AML-193 (cell line): ENCODE measurements around the gene KMT2E.
"Not testable (repeated sequence)": the region's sequence is repeated elsewhere in the genome, so short reads cannot be mapped to it uniquely, and the experiment has no call there.

ENCODE experiments used
- DNase-seq, 2 experiments: peaks; one replicate each; lab custom pipeline; 2025; lab: John Stamatoyannopoulos, UW

The KMT2E gene

GRCh38 chr7:105028004-105028403, 14.0 kb downstream of the KMT2E start:
- no peak for DNase-seq

DNA sequence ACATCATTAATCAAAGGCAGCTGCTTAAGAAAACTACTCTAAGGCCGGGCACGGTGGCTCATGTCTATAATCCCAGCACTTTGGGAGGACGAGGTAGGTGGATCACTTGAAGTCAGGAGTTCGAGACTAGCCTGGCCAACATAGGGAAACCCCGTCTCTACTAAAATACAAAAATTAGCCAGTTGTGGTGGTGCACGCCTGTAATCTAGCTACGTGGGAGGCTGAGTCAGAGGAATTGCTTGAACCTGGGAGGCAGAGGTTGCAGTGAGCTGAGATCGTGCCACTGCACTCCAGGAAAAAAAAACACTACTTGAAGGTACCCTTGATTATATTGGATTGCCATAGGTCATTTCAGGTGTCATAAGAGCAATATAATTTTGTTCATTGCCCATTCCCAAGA, 14.9 kb downstream of the KMT2E start:
- DNase-seq: not testable (repeated sequence)

GRCh38 chr7:105030447-105030846, 16.4 kb downstream of the KMT2E start:
- no peak for DNase-seq

- DNase-seq: no peak
Measured at GRCh38 chr7:105032553-105033214, 18.7 kb downstream of the KMT2E start.

DNA sequence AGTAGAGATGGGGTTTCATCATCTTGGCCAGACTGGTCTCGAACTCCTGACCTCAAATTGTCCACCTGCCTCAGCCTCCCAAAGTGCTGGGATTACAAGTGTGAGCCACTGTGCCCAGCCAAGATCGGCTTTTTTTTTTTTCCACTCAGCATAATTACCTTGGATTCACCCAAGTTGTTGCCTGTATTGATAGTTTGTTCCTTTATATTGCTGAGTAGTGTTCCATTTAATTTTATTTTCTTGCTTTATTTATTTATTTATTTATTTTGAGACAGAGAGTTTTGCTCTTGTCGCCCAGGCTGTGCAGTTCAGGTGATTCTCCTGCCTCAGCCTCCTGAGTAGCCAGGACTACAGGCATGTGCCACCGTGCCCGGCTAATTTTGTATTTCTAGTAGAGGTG, 21.3 kb downstream of the KMT2E start:
- DNase-seq: no peak

GRCh38 chr7:105036217-105037168, 22.5 kb downstream of the KMT2E start:
- DNase-seq: no peak

- no peak for DNase-seq
Measured at GRCh38 chr7:105037319-105037718, 23.3 kb downstream of the KMT2E start.

- DNase-seq: no peak
Measured at GRCh38 chr7:105044449-105045070, 30.6 kb downstream of the KMT2E start.

GRCh38 chr7:105046414-105046813, 32.4 kb downstream of the KMT2E start:
- DNase-seq: no peak

DNA sequence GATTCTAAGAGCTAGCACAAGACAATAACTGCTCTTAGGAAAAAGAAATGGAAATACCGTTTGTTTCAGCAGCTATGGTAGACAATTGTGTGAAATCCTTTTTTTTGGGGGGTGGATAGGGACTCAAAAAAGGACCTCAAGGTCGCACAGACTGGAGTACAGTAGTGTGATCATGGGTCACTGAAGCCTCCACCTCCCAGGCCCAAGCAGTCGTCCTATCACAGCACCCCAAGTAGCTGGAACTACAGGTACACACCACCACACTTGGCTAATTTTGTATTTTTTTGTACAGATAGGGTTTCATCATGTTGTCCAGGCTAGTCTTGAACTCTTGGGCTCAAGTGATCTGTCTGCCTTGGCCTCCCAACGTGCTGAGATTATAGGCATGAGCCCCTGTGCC, 33.9 kb downstream of the KMT2E start:
- DNase-seq: no peak

GRCh38 chr7:105050493-105050892, 36.5 kb downstream of the KMT2E start:
- no peak for DNase-seq

DNA sequence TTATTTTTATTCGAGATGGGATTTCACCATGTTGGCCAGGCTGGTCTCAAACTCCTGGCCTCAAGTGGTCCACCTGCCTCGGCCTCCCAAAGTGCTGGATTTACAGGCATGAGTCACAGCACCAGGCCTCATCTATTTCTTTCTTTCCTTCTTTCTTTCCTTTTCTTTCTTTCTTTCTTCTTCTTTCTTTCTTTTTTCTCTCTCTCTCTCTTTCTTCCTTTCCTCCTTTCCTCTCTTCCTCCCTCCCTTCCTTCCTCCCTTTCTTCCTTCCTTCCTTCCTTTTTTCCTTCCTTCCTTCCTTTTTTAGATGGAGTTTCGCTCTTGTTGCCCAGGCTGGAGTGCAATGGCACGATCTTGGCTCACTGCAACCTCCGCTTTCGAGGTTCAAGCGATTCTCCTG, 36.9 kb downstream of the KMT2E start:
- DNase-seq: not testable (repeated sequence)

GRCh38 chr7:105055084-105055483, 41.1 kb downstream of the KMT2E start:
- no peak for DNase-seq

DNA sequence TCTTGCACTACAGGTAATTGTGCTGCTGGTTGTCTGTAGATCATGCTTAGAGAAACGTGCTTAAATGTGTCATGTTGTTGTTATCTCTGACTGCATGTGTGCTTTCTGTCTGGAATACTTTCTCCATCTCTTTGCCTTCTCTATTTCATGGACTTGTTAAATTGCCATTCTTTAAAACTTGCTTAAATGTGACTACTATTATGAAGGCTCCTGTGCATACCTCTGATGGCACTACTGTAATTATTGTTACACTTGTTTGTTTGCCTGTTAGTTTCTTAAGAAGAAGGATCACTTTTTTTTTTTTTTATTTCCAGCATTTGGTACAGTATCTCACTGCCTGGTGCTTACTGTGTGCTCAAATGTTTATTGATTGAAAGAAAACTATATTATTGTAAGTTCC, 41.6 kb downstream of the KMT2E start:
- DNase-seq: no peak

DNA sequence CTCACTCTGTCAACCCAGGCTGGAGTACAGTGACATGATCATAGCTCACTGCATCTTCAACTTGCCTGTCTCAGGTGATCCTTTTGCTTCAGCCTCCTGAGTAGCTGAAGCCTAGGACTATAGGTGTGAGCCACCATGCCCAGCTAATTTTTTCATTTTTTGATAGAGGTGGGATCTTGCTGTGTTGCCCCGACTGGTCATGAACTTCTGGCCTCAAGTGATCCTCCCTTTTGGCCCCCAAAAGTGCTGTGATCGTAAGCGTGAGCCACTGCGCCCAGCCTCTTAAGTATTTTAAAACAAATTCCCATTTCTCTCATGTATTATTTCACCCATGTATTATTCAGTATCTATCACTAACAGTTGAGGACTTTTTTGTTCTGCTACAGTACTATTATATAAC, 43.5 kb downstream of the KMT2E start:
- DNase-seq: no peak

- DNase-seq: no peak
Measured at GRCh38 chr7:105060437-105060836, 46.4 kb downstream of the KMT2E start.

DNA sequence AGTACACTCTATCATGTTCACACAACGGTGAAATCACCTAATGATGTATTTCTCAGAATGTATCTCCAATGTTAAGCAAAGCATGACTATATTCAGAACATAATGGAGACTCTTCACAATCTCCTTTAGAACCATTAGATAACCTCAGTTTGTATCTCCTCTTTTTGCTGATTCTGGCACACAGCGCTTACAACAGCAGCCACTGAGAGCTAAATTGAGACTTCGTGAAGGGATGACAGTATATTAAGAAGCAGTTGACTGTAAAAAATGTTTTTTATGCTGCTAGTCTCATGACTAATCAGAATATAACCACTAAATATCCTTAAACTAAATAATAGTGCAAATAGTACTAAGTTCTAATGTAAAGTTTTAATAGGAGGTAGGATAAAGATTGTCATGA, 46.9 kb downstream of the KMT2E start:
- no peak for DNase-seq

DNA sequence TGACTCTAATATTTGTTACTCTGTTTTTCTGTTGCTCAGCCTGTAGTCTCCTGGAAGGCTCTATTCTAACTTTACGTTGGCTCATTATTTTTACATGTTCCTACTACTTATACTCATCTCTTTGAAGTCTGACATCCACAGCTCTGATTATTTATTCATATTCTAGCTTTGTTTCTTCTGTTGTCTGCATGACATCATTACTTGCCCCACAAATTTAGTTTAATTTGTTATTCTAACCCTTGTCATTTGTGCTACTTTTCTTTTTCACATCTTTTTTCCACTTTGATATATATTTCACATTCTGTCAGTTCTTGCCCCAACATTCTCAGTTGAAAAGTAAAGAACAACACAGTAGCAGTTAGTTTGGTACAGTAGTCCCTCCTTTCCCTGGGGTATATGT, 51.1 kb downstream of the KMT2E start:
- DNase-seq: no peak

GRCh38 chr7:105067691-105068090, 53.7 kb downstream of the KMT2E start:
- DNase-seq: no peak

GRCh38 chr7:105068886-105069285, 54.9 kb downstream of the KMT2E start:
- no peak for DNase-seq

DNA sequence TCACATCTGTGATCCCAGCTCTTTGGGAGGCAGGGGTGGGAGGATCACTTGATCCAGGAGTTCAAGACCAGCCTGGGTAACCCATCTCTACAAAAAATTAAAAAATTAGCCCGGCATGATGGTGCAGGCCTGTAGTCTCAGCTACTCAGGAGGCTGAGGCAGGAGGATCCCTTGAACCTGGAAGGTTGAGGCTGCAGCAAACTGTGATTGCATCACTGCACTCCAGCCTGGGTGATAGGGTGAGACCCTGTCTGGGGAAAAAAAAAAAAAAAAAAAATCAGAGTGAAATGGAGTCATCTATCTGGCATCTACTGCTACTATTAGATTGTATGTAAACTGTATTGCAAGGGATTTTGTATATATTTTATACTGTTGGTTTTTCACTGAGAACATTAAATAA, 59.1 kb downstream of the KMT2E start:
- no peak for DNase-seq

DNA sequence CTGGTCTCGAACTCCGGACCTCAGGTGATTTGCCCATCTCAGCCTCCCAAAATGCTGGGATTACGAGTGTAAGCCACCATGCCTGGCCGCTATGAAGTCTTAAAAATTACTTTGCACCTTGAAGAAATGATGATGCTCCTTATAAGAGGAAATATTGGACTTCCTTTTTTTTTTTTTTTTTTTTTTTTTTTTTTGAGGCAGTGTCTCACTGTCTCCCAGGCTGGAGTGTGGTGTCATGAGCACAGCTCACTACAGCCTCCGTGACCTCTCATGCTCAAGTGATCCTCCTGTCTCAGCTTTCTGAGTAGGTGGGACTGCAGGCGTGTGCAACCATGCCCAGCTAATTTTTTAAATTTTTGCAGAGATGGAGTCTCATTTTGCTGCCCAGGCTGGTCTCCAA, 65.3 kb downstream of the KMT2E start:
- no peak for DNase-seq

DNA sequence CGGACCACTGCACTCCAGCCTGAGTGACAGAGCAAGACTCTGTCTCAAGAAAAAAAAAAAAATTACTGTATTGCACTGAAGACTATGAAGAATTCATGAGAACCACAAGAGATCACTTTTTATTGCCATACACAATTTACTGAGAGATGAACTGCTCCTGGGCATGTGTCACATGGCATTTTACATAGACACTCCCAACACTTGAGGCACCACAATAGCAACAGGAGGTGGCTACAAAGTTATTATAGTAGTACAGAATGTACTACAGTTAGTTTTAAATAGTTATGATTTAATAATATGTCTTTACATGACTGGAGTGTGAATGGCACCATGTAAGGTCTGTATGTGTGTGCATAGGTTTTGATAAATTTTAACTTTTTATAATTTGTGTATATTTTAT, 70.6 kb downstream of the KMT2E start:
- no peak for DNase-seq
